Adrenal gland (tissue), 12 donors: ENCODE measurements around the gene AXIN1. TPM values are rescaled to one million over a fixed set of nuclear protein-coding genes. Genes with fewer than 3 reads are reported as not detected.

ENCODE experiments used
- DNase-seq, 7 donors: peaks; one replicate each; pipeline ENCODE4 v3.0.0-alpha.2; 2019 to 2020
- H3K27ac ChIP-seq, 5 donors: fragments of 200-600 bp; sonication (generic) in 4 of 5; 1 replicate in 3 of 5; 2 replicates in 2 of 5; pipeline versions ENCODE4 v1.5.1 to v1.8.0; 2016 to 2020; ENCODE audit warnings: mild to moderate bottlenecking in 1 of 5
- H3K27me3 ChIP-seq: fragments of 200-600 bp; 2 replicates; pipeline ENCODE4 v1.8.0; 2021
- H3K36me3 ChIP-seq, 2 donors: fragments of 200-600 bp; replicated peaks in 1 of 2; 1 replicate in 1 of 2; 2 replicates in 1 of 2; pipeline versions ENCODE4 v1.5.1 to v1.8.0; 2018 to 2022
- H3K4me1 ChIP-seq, 2 donors: fragments of 200-600 bp; replicated peaks in 1 of 2; 1 replicate in 1 of 2; 2 replicates in 1 of 2; pipeline versions ENCODE4 v1.5.1 to v1.8.0; 2018 to 2021
- H3K4me3 ChIP-seq, 4 donors: fragments of 200-600 bp; sonication (generic) in 3 of 4; one replicate each; pipeline ENCODE4 v1.5.1; 2016 to 2018
- H3K9me3 ChIP-seq, 3 donors: fragments of 200-600 bp; sonication (generic) in 1 of 3; replicated peaks in 1 of 3; 1 replicate in 2 of 3; 2 replicates in 1 of 3; pipeline versions ENCODE4 v1.5.1 to v1.8.0; 2016 to 2021
- CTCF ChIP-seq, 6 experiments: fragments of 450-650 bp in 4 of 6; fragments of 200-600 bp in 2 of 6; sonication (generic) in 1 of 6; IDR thresholded peaks; 1 replicate in 5 of 6; 2 replicates in 1 of 6; pipeline versions ENCODE4 v1.5.1 to v1.8.0; 2016 to 2021; ENCODE audit warnings: antibody characterized with exemption in 6 of 6, mild to moderate bottlenecking in 2 of 6, moderate library complexity in 1 of 6
- POLR2A ChIP-seq, 2 donors: fragments of 450-650 bp; IDR thresholded peaks; one replicate each; pipeline ENCODE4 v1.6.1; 2017; ENCODE audit warnings: antibody characterized with exemption in 2 of 2, mild to moderate bottlenecking in 2 of 2, moderate library complexity in 1 of 2
- WGBS, 4 donors: extraction: QIAGEN DNeasy Blood & Tissue Kit in 2 of 4; methylation state at CpG; one replicate each; pipeline versions ENCODE4 v1.1.5 to v1.1.7; 2013 to 2017; 5-methylcytosine and 5-hydroxymethylcytosine counted together
- intact Hi-C, 2 donors: fragments of 100-400 bp; cut with DNase I; formaldehyde crosslinking; loops; one replicate each; pipeline versions ENCODE4 v1.14.1 to v1.15.0; 2022 to 2023
- polyA plus RNA-seq, 3 donors: library from polyadenylated mRNA; stranded (reverse); fragments of 200-250 nt in 2 of 3; fragments of 350-450 nt in 1 of 3; fragmentation: Illumina TruSeq in 1 of 3; extraction: RNeasy Lipid Tissue Mini Kit (QIAGEN cat#74804) in 1 of 3; gene quantifications; one replicate each; pipeline ENCODE4 v1.2.3, GENCODE V29; 2013 to 2014
- total RNA-seq, 9 donors: library from RNA; depleted of rRNA in 4 of 9; stranded (reverse); fragments of >200 nt in 4 of 9; fragments of 120-200 nt in 1 of 9; fragmentation: NEBNext Ultra II Directional in 1 of 9; extraction: Animal tissue kit (Norgen Biotek cat#: 25700) in 1 of 9; gene quantifications; one replicate each; pipeline versions ENCODE4 v1.1.0 to v1.2.4, GENCODE V29; 2013 to 2023
- donor health status: healthy with polysubstance abuse.
- donor health status: Bipolar disorder and iron deficiency.
- donor health status: DM: yes; HTN: yes; CAD: no.
- donor health status: DM: no; HTN: no; CAD: no.
- donor health status: DM: no; HTN: no; CAD: no.
- donor health status: DM: yes; HTN: yes; CAD: no.

AXIN1 gene
- total and polyA plus RNA-seq, 12 donors, result 5.6 to 22.4 (median 16.2) TPM

- WGBS, 4 donors, result 90 to 96% (median 91%) methylated on average over 9 to 22 of the region's 22 CpGs
- Histone ChIP-seq H3K27ac (no peak overlapping the region), H3K36me3 (peaks cover 0 to 1% of the 10 kb centered on the region in 2 donors), H3K9me3 (no peaks in the 10 kb centered on the region), H3K4me1 (peaks cover 0 to 5% of the 10 kb centered on the region in 2 donors), H3K4me3 (no peak overlapping the region), H3K27me3 (peaks cover 14% of the 10 kb centered on the region)
- intact Hi-C loops, result no loop called here
- no peak for DNase-seq
- TF ChIP-seq POLR2A (IDR thresholded peaks at IDR 0.05), result no peak
- no peak for TF ChIP-seq CTCF (IDR thresholded peaks at IDR 0.05)
Observed at GRCh38 chr16:282491-282890, 70.0 kb downstream of the AXIN1 start.

- Histone ChIP-seq H3K27ac (no peak overlapping the region), H3K36me3 (no peaks in the 10 kb centered on the region), H3K9me3 (no peaks in the 10 kb centered on the region), H3K4me3 (no peak overlapping the region), H3K27me3 (peaks cover 14% of the 10 kb centered on the region), H3K4me1 (peaks cover 0 to 5% of the 10 kb centered on the region in 2 donors)
- intact Hi-C loops, result no loop called here
- TF ChIP-seq POLR2A (IDR thresholded peaks at IDR 0.05), result no peak
- TF ChIP-seq CTCF (IDR thresholded peaks at IDR 0.05), result no peak
- WGBS, 4 donors, result 55 to 64% (median 58%) methylated on average over 6 to 25 of the region's 25 CpGs
- DNase-seq, result no peak
Observed at GRCh38 chr16:281660-282255, 70.8 kb downstream of the AXIN1 start.

- Histone ChIP-seq H3K9me3 (no peaks in the 10 kb centered on the region), H3K4me3 (peak overlapping the region in 1 of 4 donors; percentile 42), H3K4me1 (peaks cover 0 to 5% of the 10 kb centered on the region in 2 donors), H3K36me3 (no peaks in the 10 kb centered on the region), H3K27ac (no peak overlapping the region), H3K27me3 (peaks cover 14% of the 10 kb centered on the region)
- intact Hi-C loops, result no loop called here
- WGBS, 4 donors, result 33 to 66% (median 49%) methylated on average over 10 to 27 of the region's 27 CpGs
- DNase-seq, result no peak
- no peak for TF ChIP-seq CTCF (IDR thresholded peaks at IDR 0.05)
- TF ChIP-seq POLR2A (IDR thresholded peaks at IDR 0.05), result no peak
Observed at GRCh38 chr16:280991-281659, 71.4 kb downstream of the AXIN1 start.

- H3K4me3 ChIP-seq, result peak within 1 kb of the TSS in 1 of 4 donors; percentile 42
- TF ChIP-seq POLR2A (IDR thresholded peaks at IDR 0.05) (no peak), CTCF (IDR thresholded peaks at IDR 0.05) (no peak)
- no peaks in the 10 kb centered on the region for H3K9me3 ChIP-seq
- intact Hi-C loops, result no loop called here
- H3K4me1 ChIP-seq, result peaks cover 0 to 5% of the 10 kb centered on the region in 2 donors
- no peaks in the 10 kb centered on the region for H3K36me3 ChIP-seq
- peaks cover 14% of the 10 kb centered on the region for H3K27me3 ChIP-seq
- no peak for DNase-seq
- no peak within 1 kb of the TSS for H3K27ac ChIP-seq
- 1 to 2% methylated on average over 48 to 54 of the region's 54 CpGs; no CpG with 5 or more reads in 2 of the 4 donors for WGBS, 4 donors
Observed at GRCh38 chr16:280552-280951, 72.0 kb downstream of the AXIN1 start, which contains the start of gene ARHGDIG. ARHGDIG (plus strand) TSS chr16:280591; CDS start chr16:280681, 90 bp downstream.
